GM12878 (cell line): Measurements from ENCODE around the gene OLFM2. TPM values are rescaled to one million over a fixed set of nuclear protein-coding genes. Genes with fewer than 3 reads are reported as not detected.
A peak's percentile ranks its signal among the peaks of the same experiment; 100 is the strongest.

ENCODE experiments used
- ATAC-seq: fragments of 200-7000 bp; cut with Tn5 transposase; 3 replicates; pipeline ENCODE4 v1.9.1; 2020; ENCODE audit warnings: mild to moderate bottlenecking, moderate library complexity
- BruUV-seq: library from RNA; stranded (reverse); fragments of 400-500 nt; replicated peaks from 2 replicates; lab custom pipeline; 2021; lab: Mats Ljungman, UMichigan
- CTCF ChIA-PET: fragments of 300-600 bp; sonication (Branson Sonifier 250); formaldehyde crosslinking; extraction: SDS; loops from one replicate; lab custom pipeline; 2021; ENCODE audit warnings: inconsistent platforms; lab: Yijun Ruan, JAX
- POLR2A ChIA-PET: fragments of 350-600 bp; formaldehyde crosslinking; extraction: SDS; loops from one replicate; lab custom pipeline; 2021; ENCODE audit warnings: inconsistent platforms; lab: Charles Lee
- RAD21 ChIA-PET: fragments of 300-600 bp; sonication (Branson Sonifier 250); formaldehyde crosslinking; loops from one replicate; lab custom pipeline; 2023; ENCODE audit warnings: antibody characterized with exemption; ENCODE audit not compliant: unreplicated experiment; lab: Charles Lee
- SMC1A ChIA-PET: fragments of 300-600 bp; sonication (Branson Sonifier 250); formaldehyde crosslinking; loops from one replicate; lab custom pipeline; 2023; ENCODE audit not compliant: unreplicated experiment, uncharacterized antibody; lab: Charles Lee
- DNase-seq: peaks from one replicate; pipeline ENCODE4 v3.0.0-alpha.2; 2011; ENCODE audit warnings: low read depth, low spot score
- FAIRE-seq: peaks from 3 replicates; lab custom pipeline; 2011; peaks lifted over from hg19 to GRCh38; lab: Jason Lieb, UNC
- H2AFZ ChIP-seq: 2 replicates; pipeline ENCODE4 v1.6.0; 2011; ENCODE audit warnings: low read depth, low read length, control low read depth; ENCODE audit not compliant: control insufficient read depth
- H3K27ac ChIP-seq: 2 replicates; pipeline ENCODE4 v1.5.1; 2011; ENCODE audit warnings: control low read depth; ENCODE audit not compliant: control insufficient read depth, insufficient read depth
- H3K27me3 ChIP-seq, 2 experiments: replicated peaks in 1 of 2; 2 replicates each; pipeline versions ENCODE4 v1.6.0 to v1.6.1; 2011; ENCODE audit warnings: low read length in 1 of 2; ENCODE audit not compliant: control insufficient read depth in 2 of 2, insufficient read depth in 2 of 2
- H3K36me3 ChIP-seq, 2 experiments: 2 replicates each; pipeline ENCODE4 v1.5.1; 2011; ENCODE audit warnings: low read length in 1 of 2; ENCODE audit not compliant: control insufficient read depth in 2 of 2, insufficient read depth in 2 of 2
- H3K4me1 ChIP-seq: 2 replicates; pipeline ENCODE4 v1.6.1; 2011; ENCODE audit warnings: mild to moderate bottlenecking, low read length, moderate library complexity, mixed read lengths; ENCODE audit not compliant: control insufficient read depth, insufficient read depth
- H3K4me2 ChIP-seq: 2 replicates; pipeline ENCODE4 v1.6.0; 2011; ENCODE audit warnings: control low read depth; ENCODE audit not compliant: control insufficient read depth, insufficient read depth
- H3K4me3 ChIP-seq: fragments of 200-600 bp; sonication (generic); 2 replicates; pipeline ENCODE4 v1.5.1; 2016
- H3K79me2 ChIP-seq: 2 replicates; pipeline ENCODE4 v1.6.0; 2011; ENCODE audit warnings: low read length; ENCODE audit not compliant: control insufficient read depth, insufficient read depth
- H3K9ac ChIP-seq: 2 replicates; pipeline ENCODE4 v1.8.0; 2011; ENCODE audit warnings: low read length, control low read depth, mixed read lengths; ENCODE audit not compliant: control insufficient read depth, insufficient read depth
- H3K9me3 ChIP-seq: replicated peaks from 3 replicates; pipeline ENCODE4 v1.5.1; 2011; ENCODE audit warnings: mild to moderate bottlenecking, low read length; ENCODE audit not compliant: control insufficient read depth, insufficient read depth
- H4K20me1 ChIP-seq: 2 replicates; pipeline ENCODE4 v1.6.0; 2011; ENCODE audit not compliant: control insufficient read depth, insufficient read depth
- CHD4 ChIP-seq: fragments of 200-600 bp; sonication (generic); IDR thresholded peaks from 2 replicates; pipeline ENCODE4 v1.6.1; 2016; ENCODE audit warnings: mild to moderate bottlenecking
- FOS ChIP-seq: IDR thresholded peaks from 3 replicates; pipeline ENCODE4 v1.6.1; 2011; ENCODE audit warnings: borderline replicate concordance; ENCODE audit not compliant: insufficient read length; ENCODE audit errors: extremely low read depth
- IKZF2 ChIP-seq, 2 experiments: fragments of 450-650 bp; IDR thresholded peaks; 2 replicates each; pipeline ENCODE4 v1.6.1; 2017; ENCODE audit warnings: mild to moderate bottlenecking in 2 of 2, moderate library complexity in 2 of 2
- JUNB ChIP-seq: IDR thresholded peaks from 2 replicates; pipeline ENCODE4 v1.6.1; 2016; ENCODE audit warnings: antibody characterized with exemption, mild to moderate bottlenecking
- MYB ChIP-seq: fragments of 150-350 bp; IDR thresholded peaks from 2 replicates; pipeline ENCODE4 v1.6.1; 2014; ENCODE audit warnings: mild to moderate bottlenecking, low read depth, low read length, borderline replicate concordance
- MYC ChIP-seq: IDR thresholded peaks from 2 replicates; pipeline ENCODE4 v1.6.1; 2011; ENCODE audit warnings: mild to moderate bottlenecking, low read length, moderate library complexity, inconsistent platforms; ENCODE audit not compliant: insufficient read depth, insufficient replicate concordance, insufficient read length, severe bottlenecking
- NFXL1 ChIP-seq: fragments of 450-650 bp; IDR thresholded peaks from 2 replicates; pipeline ENCODE4 v1.6.1; 2017; ENCODE audit warnings: antibody characterized with exemption, mild to moderate bottlenecking, borderline replicate concordance
- NR2C1 ChIP-seq: fragments of 450-650 bp; IDR thresholded peaks from 2 replicates; pipeline ENCODE4 v1.6.1; 2017; ENCODE audit warnings: antibody characterized with exemption, mild to moderate bottlenecking, moderate library complexity
- RCOR1 ChIP-seq: conservative IDR thresholded peaks from 2 replicates; pipeline ENCODE4 v1.6.1; 2012; ENCODE audit warnings: low read depth, low read length, improper control_type of control experiment
- RELA ChIP-seq: fragments of 450-650 bp; IDR thresholded peaks from 2 replicates; pipeline ENCODE4 v1.8.0; 2014; ENCODE audit warnings: borderline replicate concordance; ENCODE audit not compliant: partially characterized antibody
- SPI1 ChIP-seq: IDR thresholded peaks from 2 replicates; pipeline ENCODE4 v1.6.1; 2011; ENCODE audit warnings: low read depth, mild to moderate bottlenecking, low read length, moderate library complexity, borderline replicate concordance; ENCODE audit not compliant: insufficient read depth
- STAT1 ChIP-seq: fragments of 450-650 bp; conservative IDR thresholded peaks from 2 replicates; pipeline ENCODE4 v1.6.1; 2014; ENCODE audit warnings: antibody characterized with exemption, mild to moderate bottlenecking
- WRNIP1 ChIP-seq: IDR thresholded peaks from 2 replicates; pipeline ENCODE4 v1.6.1; 2011; ENCODE audit warnings: low read depth, low read length, improper control_type of control experiment, borderline replicate concordance
- WGBS: methylation state at CpG from one replicate; pipeline ENCODE4 v1.1.6; 2016; ENCODE audit warnings: low lambda C conversion rate; ENCODE audit not compliant: insufficient replicate concordance, insufficient coverage; ENCODE audit errors: missing lambda C conversion rate; 5-methylcytosine and 5-hydroxymethylcytosine counted together
- in situ Hi-C: fragments of 300-500 bp; cut with MboI; formaldehyde crosslinking; loops from 9 replicates; pipeline ENCODE4 v1.14.3; 2018; ENCODE audit warnings: mixed read lengths
- intact Hi-C: fragments of 100-400 bp; cut with micrococcal nuclease; formaldehyde crosslinking; loops from one replicate; pipeline ENCODE4 v1.14.2; 2022; ENCODE audit not compliant: unreplicated experiment
- polyA plus RNA-seq, 11 experiments: library from polyadenylated mRNA; depleted of rRNA in 4 of 11; unstranded in 6 of 11; stranded (reverse) in 5 of 11; fragments of >200 nt; fragmentation: Nextera tagmentation in 4 of 11; fragmentation: Illumina TruSeq in 1 of 11; extraction: Ambion mirVana in 4 of 11; extraction: Trizol in 1 of 11; gene quantifications; 1 replicate in 1 of 11; 2 replicates in 10 of 11; pipeline versions ENCODE4 v1.2.1 to v1.2.3, GENCODE V29; 2011 to 2016; ENCODE audit warnings: inconsistent platforms in 2 of 11, missing spikeins in 2 of 11, low read depth in 1 of 11
- total RNA-seq, 4 experiments: library from RNA; depleted of rRNA in 3 of 4; stranded (reverse); fragments of >200 nt in 3 of 4; fragmentation: Illumina TruSeq in 1 of 4; extraction: Trizol in 1 of 4; gene quantifications; 2 replicates each; pipeline versions ENCODE4 v1.2.1 to v1.2.3, GENCODE V29; 2013 to 2021
- TF ChIP-seq, protein P1 (sequence below): fragments of 450-650 bp; formaldehyde crosslinking; IDR thresholded peaks from 2 replicates; pipeline ENCODE4 v1.4.0; 2020; ENCODE audit warnings: mild to moderate bottlenecking, moderate library complexity
- TF ChIP-seq, protein P2 (sequence below): IDR thresholded peaks from 2 replicates; pipeline ENCODE4 v1.6.1; 2012; ENCODE audit warnings: mild to moderate bottlenecking, low read depth, low read length

Gene OLFM2
- total and polyA plus RNA-seq, 10 of the 15 experiments (the other 5 are each of a cell fraction or from before 2014, with no cell fraction given), result 0.07 to 3.5 (median 0.27) TPM; not detected in 5

DNA sequence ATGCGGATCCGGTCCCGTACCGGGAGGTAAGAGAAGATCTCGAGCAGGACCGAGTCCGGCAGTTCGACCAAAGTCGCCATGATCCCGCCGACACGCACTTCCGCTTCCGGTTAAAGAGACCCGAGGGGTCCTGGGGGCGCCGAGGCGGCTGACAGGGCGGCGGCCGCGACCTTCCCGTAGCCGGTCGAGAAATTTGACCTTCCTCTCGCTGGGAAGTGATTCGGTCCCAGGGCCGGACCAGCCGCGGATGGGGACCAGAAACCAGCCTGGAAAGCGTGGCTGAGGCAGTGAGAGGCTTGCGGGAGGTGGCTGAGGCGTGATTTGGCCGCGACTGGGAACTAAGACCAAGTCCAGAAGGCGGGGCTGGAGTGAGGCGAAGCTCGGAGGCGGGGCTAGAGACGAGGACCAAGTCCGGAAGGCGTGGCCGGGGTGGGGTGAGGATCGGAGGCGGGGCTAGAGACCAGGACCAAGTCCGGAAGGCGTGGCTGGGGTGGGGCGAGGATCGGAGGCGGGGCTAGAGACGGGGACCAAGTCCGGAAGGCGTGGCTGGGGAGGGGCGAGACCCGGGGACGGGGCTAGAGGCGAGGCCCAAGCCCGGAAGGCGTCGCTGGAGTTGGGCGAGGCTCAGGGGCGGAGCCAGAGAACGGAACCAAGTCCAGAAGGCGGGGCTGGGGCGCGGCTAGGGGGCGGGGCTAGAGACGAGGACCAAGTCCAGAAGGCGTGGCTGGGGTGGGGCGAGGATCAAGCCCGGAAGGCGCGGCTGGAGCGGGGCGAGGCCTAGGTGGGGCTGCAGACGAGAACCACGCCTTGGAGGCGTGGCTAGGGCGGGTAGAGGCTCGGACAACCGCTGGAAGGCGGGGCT lies 117.3 kb downstream of the OLFM2 start, which contains the start of gene FBXL12:
TSS of gene FBXL12 (minus strand) at position 346 of the 862 bp plus-strand sequence. CDS start at position 80, 266 bp downstream.
- DNase-seq, result peak; percentile 93
- RAD21 ChIA-PET, result interaction anchor here (0.7 to 0.9 kb wide), 2 partner anchors 50 to 762 kb away, joined by 3 to 5 read pairs; partner anchors contain the start of gene ZNF846
- peaks cover 9% of the 10 kb centered on the region for H3K9me3 ChIP-seq
- peak within 1 kb of the TSS; percentile 95 for H2AFZ ChIP-seq
- H4K20me1 ChIP-seq, result no peaks in the 10 kb centered on the region
- SMC1A ChIA-PET, result interaction anchor here (0.6 kb wide), 1 partner anchor 684 kb away, joined by 3 read pairs; no protein-coding TSS in a partner anchor
- CTCF ChIA-PET, result interaction anchor here (1.3 kb wide), 1 partner anchor 13 kb away, joined by 3 read pairs; no protein-coding TSS in a partner anchor
- peak; percentile 81 for FAIRE-seq
- H3K4me1 ChIP-seq, result peaks cover 3% of the 10 kb centered on the region
- no peaks in the 10 kb centered on the region for H3K27me3 ChIP-seq
- H3K9ac ChIP-seq, result peak within 1 kb of the TSS; percentile 95
- H3K27ac ChIP-seq, result peak within 1 kb of the TSS; percentile 98
- under 1% methylated on average over 47 of the region's 82 CpGs for WGBS
- peaks cover 0 to 4% of the 10 kb centered on the region in 2 experiments; a peak in 1 of 4 replicates for H3K36me3 ChIP-seq
- in situ Hi-C loops (no loop called here), intact Hi-C loops (no loop called here)
- BruUV-seq, result no TSS peak
- peak; percentile 93 for ATAC-seq
- peaks cover 20% of the 10 kb centered on the region for H3K79me2 ChIP-seq
- peak within 1 kb of the TSS; percentile 84 for H3K4me2 ChIP-seq
- peak within 1 kb of the TSS; percentile 97 for H3K4me3 ChIP-seq
- POLR2A ChIA-PET, result interaction anchor here (0.5 to 1.2 kb wide), 3 partner anchors 10 to 380 kb away, joined by 3 to 6 read pairs (median 5); no protein-coding TSS in a partner anchor
- TF ChIP-seq, protein P1, sequence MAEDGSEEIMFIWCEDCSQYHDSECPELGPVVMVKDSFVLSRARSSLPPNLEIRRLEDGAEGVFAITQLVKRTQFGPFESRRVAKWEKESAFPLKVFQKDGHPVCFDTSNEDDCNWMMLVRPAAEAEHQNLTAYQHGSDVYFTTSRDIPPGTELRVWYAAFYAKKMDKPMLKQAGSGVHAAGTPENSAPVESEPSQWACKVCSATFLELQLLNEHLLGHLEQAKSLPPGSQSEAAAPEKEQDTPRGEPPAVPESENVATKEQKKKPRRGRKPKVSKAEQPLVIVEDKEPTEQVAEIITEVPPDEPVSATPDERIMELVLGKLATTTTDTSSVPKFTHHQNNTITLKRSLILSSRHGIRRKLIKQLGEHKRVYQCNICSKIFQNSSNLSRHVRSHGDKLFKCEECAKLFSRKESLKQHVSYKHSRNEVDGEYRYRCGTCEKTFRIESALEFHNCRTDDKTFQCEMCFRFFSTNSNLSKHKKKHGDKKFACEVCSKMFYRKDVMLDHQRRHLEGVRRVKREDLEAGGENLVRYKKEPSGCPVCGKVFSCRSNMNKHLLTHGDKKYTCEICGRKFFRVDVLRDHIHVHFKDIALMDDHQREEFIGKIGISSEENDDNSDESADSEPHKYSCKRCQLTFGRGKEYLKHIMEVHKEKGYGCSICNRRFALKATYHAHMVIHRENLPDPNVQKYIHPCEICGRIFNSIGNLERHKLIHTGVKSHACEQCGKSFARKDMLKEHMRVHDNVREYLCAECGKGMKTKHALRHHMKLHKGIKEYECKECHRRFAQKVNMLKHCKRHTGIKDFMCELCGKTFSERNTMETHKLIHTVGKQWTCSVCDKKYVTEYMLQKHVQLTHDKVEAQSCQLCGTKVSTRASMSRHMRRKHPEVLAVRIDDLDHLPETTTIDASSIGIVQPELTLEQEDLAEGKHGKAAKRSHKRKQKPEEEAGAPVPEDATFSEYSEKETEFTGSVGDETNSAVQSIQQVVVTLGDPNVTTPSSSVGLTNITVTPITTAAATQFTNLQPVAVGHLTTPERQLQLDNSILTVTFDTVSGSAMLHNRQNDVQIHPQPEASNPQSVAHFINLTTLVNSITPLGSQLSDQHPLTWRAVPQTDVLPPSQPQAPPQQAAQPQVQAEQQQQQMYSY (CRISPR knock-in tag), result no peak
- TF ChIP-seq CHD4 (no peak), NFXL1 (no peak), NR2C1 (peak; percentile 82), JUNB (no peak), RCOR1 (no peak), MYC (no peak), MYB (no peak), RELA (peak; percentile 21), STAT1 (no peak; the same call in 1 of the 2 replicates), SPI1 (peak; percentile 63; the same call in 1 of the 2 replicates), FOS (no peak), IKZF2 (IDR thresholded peaks at IDR 0.05) (peak in 1 of 2 experiments; percentile 18; a peak in 1 of 4 replicates), WRNIP1 (no peak)
- TF ChIP-seq, protein P2, sequence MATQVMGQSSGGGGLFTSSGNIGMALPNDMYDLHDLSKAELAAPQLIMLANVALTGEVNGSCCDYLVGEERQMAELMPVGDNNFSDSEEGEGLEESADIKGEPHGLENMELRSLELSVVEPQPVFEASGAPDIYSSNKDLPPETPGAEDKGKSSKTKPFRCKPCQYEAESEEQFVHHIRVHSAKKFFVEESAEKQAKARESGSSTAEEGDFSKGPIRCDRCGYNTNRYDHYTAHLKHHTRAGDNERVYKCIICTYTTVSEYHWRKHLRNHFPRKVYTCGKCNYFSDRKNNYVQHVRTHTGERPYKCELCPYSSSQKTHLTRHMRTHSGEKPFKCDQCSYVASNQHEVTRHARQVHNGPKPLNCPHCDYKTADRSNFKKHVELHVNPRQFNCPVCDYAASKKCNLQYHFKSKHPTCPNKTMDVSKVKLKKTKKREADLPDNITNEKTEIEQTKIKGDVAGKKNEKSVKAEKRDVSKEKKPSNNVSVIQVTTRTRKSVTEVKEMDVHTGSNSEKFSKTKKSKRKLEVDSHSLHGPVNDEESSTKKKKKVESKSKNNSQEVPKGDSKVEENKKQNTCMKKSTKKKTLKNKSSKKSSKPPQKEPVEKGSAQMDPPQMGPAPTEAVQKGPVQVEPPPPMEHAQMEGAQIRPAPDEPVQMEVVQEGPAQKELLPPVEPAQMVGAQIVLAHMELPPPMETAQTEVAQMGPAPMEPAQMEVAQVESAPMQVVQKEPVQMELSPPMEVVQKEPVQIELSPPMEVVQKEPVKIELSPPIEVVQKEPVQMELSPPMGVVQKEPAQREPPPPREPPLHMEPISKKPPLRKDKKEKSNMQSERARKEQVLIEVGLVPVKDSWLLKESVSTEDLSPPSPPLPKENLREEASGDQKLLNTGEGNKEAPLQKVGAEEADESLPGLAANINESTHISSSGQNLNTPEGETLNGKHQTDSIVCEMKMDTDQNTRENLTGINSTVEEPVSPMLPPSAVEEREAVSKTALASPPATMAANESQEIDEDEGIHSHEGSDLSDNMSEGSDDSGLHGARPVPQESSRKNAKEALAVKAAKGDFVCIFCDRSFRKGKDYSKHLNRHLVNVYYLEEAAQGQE, result no peak
